Left ventricle myocardium superior (tissue), 1 donor: ENCODE measurements around the gene MAST4. TPM values are rescaled to one million over a fixed set of nuclear protein-coding genes. Genes with fewer than 3 reads are reported as not detected.
A peak's percentile ranks its signal among the peaks of the same experiment; 100 is the strongest.

ENCODE experiments used
- ATAC-seq: fragments of 200-7000 bp; cut with Tn5 transposase; one replicate; pipeline ENCODE4 v1.9.1; 2020; ENCODE audit warnings: mild to moderate bottlenecking, moderate library complexity
- DNase-seq: peaks from one replicate; pipeline ENCODE4 v3.0.0-alpha.2; 2020
- intact Hi-C: fragments of 100-400 bp; cut with micrococcal nuclease; formaldehyde crosslinking; loops from one replicate; pipeline ENCODE4 v1.11.0; 2022
- total RNA-seq: library from RNA; stranded (reverse); fragmentation: NEBNext Ultra II Directional; extraction: Animal tissue kit (Norgen Biotek cat#: 25700); gene quantifications from one replicate; pipeline ENCODE4 v1.2.1, GENCODE V29; 2021
- donor health status: DM: no; HTN: yes; CAD: no; lungs with severe emphysema.

Gene MAST4
- total RNA-seq, 1 donor from 2014 or later, result 51.5 TPM

DNA sequence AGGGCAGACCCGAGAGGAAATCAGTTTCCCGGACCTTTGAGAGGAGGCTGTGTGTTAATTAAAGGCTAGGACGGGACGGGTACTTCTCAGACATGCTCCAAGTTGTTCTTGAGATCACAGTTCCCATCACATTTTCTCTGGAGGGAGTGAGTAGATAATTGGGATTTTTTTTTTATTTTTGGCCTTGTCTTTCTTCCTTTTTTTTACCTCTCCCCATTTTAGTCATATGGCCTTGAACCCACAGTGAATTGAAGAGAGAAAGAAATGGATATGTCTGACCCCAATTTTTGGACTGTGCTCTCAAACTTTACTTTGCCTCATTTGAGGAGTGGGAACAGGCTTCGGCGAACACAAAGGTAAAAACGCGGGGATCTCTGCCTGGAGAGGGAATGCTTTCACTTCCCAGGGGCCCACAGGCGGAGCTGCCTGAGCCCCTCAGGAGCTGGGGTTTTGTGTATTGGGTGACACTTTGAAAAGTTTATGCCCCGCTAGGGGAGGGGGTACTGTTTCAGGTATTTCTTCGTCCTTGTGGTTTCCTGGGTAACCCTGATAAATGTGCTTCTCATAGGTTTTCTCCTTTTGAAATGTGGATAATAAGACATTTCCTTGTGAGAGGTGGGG is 408.6 kb downstream of the MAST4 start:
- intact Hi-C loops, result no loop called here
- ATAC-seq, result no peak
- DNase-seq, result no peak

DNA sequence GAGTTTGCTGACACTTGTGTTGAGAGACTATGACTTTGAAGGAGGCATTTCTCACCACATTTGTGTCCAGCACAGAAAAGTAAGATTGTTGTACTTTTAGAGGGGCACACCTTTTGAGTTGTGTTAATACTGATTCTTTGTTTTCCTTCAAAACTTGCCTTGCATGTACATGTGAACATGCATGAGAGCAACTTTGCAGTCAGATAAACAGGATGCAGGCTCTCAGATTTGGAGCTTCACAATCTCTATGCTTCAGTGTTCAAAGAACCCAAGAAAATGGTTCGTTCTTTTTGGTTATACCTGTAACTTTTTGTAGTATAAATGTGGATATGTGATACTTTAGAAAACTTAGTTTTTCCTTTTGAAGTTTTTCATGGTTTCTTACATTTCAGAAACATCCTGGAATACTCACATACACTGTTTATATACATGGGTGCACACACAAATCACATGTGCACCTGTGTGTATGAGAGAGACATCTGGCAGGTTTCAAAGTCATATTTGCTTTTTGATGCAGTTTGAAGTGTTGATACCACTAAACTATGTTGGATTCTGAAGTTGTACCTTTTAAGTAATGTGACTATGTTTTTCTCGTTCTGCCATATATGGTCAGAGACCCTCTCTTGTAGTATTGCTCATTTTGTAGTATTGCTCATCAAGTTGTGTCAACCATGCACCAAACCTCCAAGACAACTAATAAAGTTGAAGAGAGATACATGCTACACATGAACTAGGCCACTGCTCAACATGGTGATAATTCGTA is 409.7 kb downstream of the MAST4 start:
- intact Hi-C loops, result no loop called here
- ATAC-seq (no peak), DNase-seq (no peak)

DNA sequence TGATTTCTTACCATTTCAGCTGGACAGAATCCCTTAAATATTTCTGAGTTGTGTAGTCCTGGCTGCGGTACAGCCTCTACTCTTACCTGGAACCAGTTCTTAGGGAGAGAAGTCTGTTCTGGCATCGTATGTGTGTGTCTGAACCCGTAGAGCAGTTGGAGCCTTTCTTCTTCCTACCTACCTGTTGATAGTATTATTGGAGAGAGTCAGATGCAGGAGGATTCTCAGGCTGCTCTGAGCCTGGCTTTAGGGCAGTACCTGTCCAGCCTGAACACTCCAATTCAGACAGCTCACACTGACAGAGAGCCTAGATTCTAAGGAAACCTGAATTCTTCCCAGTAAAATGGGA is 410.3 kb downstream of the MAST4 start:
- intact Hi-C loops, result no loop called here
- ATAC-seq (no peak), DNase-seq (no peak)

DNA sequence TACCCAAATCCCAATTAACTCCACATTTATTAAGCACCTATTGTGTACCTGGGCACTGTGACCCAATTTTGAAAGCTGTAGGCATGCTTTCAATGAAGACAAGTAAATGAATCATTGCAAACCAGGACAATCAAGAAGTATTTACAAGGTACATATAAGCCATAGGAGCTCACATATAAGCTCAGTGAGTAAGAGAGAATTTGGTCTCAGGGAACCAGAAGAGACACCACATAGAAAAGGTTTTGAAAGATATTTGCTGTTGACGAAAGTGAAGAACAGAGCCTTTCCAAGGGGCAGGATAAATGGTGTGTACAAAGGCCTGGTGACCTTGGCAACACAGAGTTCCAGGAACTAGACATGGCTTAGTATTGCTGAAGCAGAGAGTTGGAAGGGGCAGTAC is 412.8 kb downstream of the MAST4 start:
- no peak for DNase-seq
- intact Hi-C loops, result no loop called here
- ATAC-seq, result no peak

DNA sequence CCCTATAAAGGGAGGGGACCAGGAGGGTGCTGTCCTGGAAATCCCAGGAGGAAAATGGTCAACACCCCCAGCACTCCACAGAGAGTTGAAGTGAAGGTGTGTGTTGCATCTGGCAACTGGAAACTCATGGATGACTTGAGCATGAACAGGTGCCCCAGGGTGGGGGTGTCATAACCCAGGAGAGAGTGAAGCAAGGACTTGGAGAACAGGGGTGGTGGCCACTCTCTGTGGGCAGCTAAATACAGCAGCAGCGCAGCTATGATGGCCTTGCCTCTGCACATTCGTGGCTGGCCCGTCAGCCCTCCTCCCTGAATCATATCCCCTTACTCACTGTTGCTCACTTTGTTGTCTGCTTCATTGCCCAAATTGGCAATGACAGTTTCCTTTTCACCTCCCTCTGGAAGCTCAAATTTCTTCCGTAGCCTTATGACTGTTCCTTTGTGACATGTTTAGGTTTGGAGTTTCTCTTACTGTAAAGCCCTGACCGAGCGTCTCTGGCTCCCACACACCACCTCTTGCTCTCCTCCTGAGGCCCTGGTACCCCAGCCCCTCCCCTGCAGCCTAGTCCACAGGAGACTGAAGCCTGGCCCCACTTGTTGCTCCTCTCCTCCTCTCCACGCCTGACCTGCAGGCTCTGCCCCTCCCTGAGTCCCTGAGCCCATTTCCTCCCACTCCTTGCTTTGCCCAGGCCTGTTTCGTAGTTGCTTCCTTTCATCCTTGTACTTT is 414.7 kb downstream of the MAST4 start:
- intact Hi-C loops, result no loop called here
- DNase-seq (no peak), ATAC-seq (peak; percentile 9)

DNA sequence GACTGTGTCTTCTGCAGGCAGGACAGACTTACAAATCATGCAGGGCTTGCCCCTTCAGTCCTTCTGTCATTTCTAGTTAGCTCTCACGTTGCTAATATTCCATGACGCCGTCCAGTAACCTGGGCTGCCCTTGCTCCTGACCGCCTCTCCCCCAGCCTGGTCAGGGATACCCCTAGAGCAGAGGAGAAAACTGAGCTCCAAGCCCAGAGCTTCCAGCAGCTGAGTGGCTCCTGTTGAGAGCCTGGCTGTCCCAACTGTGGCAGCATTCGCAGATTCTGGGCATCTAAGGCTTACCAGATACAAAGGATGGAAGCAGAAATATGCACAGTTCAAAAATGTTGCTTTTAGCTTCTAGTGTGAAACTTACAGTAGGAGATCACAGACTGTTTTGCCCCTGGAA is 415.2 kb downstream of the MAST4 start:
- no peak for DNase-seq
- intact Hi-C loops, result no loop called here
- ATAC-seq, result no peak

DNA sequence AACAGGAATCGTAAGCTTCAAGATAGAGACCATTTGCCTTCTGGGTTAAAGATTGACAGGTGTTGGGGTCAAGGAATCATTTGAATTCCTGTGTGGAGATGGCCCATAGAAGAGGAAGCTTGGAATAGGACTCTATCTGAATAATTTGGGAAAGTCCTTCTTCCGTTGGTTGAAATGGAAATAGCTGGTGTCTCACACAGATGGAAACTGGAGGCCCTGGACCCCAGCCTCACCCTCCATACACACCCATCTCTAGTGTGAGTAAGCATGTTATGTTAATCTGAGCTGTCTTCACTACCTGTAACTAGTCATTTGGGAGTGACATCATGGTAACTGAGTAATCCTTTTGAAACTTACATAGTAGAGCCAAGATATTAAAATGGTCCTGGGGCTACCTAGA is 416.0 kb downstream of the MAST4 start:
- intact Hi-C loops, result no loop called here
- DNase-seq (no peak), ATAC-seq (no peak)

DNA sequence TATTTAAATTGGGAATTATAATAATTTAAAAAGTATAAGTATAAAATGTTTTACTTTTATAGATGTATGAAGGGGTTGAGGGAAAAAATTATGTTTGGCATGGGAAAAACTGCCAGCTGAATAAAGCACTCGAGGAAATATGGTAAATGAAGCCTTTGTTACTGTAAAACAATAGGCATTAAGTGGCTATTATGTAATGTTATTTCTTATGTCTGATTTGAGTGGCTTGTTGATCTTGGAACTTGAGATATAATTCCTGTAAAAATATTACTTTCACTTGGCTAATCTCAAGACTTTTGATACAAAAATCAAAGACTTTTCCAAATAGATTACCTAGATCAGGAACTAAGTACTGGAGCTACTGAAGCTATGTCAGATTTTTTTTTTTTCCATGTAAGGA is 417.5 kb downstream of the MAST4 start:
- intact Hi-C loops, result no loop called here
- no peak for ATAC-seq
- DNase-seq, result no peak

DNA sequence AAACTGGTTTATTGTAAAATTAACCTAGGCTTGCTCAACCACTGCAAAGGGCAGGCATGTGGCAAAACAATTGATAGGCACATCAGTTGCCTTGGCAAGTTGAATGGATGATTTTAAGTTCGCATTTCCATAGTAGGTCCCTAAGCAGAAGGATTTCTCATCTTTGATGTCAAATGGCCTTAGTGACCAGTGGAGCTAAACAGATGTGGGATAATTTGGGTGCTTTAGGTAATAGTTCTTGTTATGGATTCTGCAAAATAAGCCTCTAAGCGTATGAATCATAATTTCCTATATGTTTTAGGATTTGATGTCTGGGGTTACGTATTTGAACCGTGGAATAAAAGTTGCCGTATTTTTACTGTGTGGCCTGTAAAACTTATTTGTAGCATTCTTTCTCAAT is 418.0 kb downstream of the MAST4 start:
- DNase-seq (no peak), ATAC-seq (no peak)
- intact Hi-C loops, result no loop called here

DNA sequence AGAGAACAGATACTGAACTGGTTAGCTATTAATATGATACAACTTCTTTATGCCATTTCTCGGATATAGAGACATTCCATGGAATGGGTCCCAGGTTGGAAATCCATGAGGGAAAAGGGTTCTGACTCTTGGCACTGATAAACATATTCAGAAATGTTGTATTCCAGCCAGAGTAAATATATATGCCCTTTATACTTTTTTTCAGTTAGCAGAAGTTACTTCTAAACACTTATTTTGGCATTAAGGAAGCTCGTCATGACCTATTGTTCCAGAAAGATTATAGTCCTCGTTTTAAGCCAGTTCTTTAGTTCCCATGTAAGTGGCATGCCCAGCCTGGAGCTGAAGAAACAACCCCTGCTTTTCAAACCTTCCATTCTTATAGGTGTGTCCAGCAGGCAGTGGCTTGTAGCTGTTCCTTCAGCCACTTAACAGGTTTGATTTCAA is 418.8 kb downstream of the MAST4 start:
- peak; percentile 42 for ATAC-seq
- intact Hi-C loops, result no loop called here
- no peak for DNase-seq

DNA sequence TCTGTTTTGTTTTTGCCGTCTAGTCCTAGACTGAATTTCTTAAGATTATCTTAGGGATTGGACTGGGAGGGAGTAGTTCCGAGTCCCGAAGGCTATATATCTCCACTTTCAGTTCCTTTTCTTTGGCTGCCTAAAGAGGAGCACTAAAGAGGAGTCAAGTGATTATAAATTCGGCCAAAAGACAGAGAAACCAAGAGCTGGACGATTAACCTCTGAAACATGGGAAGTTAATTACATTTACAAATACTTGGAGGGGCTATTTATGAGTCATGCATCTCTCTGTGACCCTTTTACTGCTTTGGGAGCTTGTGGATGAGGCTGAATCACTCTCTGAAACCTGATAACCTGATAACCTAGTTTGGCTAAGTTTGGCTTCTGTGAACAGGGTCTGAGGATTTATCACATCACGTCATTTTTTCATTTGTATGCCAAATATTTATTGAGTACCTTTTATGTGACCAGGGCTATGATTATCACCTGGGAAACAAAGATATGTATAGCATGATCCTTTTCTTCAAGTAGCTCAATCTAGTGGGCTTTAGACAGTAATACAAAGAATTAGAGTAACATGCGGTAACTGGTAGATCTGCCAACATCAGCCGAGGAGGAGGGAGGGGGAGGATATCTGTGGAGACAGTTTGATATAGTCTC is 419.5 kb downstream of the MAST4 start:
- DNase-seq (no peak), ATAC-seq (peak; percentile 55)
- intact Hi-C loops, result no loop called here

DNA sequence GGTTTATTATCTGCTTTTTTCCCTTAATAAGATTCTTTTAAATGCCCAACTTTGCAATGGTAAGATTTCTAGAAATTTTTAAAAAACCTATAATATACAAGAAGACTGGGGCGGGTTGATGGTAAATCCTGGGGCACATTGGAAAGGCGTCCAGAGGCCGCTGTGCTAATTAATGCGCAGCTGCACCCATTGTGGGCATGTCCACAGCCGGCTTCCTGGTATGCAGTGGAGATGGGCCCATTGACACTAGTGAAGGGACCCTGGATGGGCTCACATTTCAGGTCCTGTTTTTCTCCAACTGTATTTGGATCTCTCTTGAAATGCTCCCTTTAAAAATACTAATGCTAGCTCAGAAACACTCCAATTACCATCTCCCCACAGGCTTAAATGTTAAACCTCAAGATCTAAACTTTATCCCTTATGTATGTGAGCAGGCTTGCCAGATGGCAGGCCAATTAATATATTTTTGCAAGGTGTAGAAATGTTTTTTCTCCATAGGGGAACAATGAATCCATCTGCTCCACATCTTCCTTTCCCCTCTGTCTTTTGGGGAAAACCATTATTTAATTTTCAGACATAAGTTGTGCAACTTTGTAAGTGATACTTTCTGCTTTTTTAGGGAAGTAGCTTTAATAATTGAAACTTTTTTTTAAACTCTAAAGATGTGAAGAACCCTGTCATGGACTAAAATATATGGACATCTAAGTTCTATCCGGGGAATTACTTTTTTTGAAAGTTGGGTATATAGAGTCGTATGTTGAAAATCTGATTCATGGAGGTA is 423.1 kb downstream of the MAST4 start:
- DNase-seq (no peak), ATAC-seq (no peak)
- intact Hi-C loops, result no loop called here

DNA sequence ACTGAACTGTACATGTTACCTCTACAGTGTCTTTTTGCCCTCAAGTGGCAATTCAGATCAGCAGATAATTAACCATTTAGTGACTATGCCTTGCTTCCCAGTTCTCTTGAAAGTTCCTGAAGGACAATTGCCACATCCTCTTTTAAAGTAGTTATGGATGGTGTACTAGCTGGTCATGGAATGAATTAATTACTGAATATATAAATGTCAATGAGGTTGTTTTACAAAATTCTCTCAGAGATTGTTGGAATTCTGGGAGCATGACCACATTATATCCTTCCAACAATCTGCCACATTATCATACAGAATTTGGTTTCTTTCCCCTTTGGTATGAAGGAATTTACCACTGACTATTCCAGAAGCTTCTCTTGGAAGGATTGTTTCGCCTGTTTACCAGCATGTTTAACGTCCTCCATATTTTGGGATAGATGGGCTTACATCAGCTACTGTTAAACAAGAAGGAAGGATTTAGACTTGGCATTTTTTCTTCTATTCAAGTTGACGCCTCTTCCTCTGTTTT is 424.0 kb downstream of the MAST4 start:
- intact Hi-C loops, result no loop called here
- no peak for DNase-seq
- no peak for ATAC-seq

DNA sequence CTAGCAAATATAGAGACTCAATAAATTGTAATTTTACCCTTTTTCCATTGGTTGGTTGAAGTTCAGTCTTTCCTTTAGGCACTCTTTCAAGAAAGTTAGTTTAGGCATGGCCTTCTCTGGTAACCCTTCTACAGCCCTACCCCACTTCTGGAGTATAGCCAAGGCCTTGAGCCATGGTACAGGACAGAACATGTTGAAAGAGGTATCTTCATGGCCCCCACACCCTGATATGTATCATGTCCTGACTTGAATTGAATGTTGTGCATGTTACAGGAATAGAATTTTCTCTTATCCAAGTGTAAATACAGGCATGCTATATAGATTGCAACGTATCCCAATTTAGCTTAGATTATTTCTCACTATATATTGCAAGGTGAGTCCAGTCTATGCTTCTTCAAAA is 424.8 kb downstream of the MAST4 start:
- ATAC-seq (peak; percentile 33), DNase-seq (no peak)
- intact Hi-C loops, result no loop called here

DNA sequence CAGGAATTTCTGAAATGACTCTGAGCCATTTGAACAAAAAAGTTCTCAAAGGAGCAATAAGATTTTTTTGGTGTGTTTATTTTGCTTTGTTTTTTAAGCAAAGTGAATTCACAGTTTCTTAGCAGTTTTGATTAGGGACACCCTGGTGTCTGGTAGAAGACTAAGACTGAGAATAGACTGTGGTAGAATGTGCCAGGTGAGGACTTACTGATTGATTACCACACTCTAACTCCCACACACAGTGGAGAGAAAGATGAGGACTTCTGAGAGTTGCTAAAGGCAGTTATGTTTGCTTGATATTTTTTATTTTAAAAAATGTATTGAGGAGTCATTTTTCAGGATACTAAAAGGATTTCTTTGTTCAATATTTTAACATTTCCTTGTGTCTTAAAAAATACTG is 425.3 kb downstream of the MAST4 start:
- intact Hi-C loops, result no loop called here

DNA sequence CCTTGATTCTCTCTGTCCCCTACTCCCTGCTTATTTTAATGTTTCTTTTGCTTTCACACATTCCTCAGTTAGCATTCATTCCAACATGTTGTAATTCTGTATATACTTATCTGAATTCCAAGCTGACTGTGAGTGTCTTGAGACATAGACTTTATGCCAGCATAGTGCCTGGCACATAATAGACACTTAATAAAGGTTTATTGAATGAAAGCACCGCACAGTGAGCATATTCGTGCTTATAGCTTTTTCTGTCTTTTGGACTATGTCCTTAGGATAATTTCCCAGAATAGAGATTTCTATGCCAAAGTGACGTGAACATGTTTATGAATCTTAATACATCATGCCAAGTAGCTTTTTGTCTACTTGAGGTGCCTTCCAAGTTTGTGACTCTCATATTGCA is 425.8 kb downstream of the MAST4 start:
- intact Hi-C loops, result no loop called here
- DNase-seq (no peak), ATAC-seq (no peak)

More for the DNA sequence above, 425.3 kb downstream of the MAST4 start:
- DNase-seq (no peak), ATAC-seq (no peak)

DNA sequence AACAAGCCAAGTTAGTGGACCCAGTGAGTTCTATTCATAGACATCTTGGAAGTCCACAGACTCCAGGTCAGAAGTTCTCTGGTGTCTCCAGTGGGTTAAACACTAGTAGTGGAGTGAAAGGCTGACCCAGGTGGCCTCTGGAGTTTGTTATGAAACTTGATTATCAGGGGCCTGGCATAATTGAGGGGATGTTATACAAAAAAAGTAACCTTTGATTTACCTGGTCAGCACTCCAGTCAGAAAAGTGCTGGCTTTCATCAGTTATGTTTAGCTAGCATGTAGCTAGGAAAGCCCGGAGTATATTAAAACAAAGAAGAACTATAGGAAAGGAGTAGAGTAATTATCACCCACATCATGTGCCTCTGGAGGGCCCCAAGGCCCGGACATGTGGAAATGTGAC is 429.3 kb downstream of the MAST4 start:
- no peak for DNase-seq
- peak; percentile 26 for ATAC-seq
- intact Hi-C loops, result no loop called here

DNA sequence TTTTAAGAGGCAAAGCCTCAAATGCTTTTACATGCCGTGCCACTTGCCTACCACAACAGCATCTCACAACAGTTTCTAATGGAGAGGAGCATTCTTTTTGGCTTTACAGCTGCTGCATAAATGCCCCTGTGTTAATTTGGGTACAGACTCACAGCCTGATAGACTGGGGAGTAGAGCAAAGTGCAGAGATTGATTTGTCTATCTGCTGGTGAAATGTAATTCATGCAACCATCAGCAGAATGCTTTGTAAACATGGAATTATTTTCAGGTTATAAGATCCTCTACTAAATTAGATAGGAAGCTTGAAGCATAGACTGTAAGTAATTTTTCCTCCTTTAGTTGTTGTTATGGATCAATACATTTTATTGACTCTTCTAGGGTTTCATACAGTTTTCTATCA is 430.1 kb downstream of the MAST4 start:
- no peak for DNase-seq
- intact Hi-C loops, result no loop called here
- no peak for ATAC-seq

DNA sequence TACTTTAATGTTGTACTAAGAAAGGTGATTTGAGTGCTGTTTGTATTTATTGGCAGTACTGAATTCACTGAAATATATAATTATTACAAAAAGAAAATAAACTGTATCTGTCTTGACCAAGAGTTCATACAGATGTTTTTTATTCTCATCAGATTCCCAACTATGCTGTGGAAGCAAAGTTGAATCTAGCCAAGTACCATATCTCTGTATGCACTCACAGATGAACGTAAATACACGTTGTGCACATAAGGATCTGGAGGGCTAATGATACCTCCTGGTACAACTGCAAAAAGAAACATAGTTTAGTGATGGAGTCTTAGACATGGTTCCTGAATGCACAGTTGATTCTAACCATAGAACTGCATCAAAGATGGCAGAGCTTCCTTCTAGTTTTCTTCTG is 431.0 kb downstream of the MAST4 start:
- ATAC-seq (no peak), DNase-seq (no peak)
- intact Hi-C loops, result no loop called here
